ENCODE results near the gene LILRB4. TPM values are rescaled to one million over a fixed set of nuclear protein-coding genes. Genes with fewer than 3 reads are reported as not detected.
"Not testable (repeated sequence)": the region's sequence is repeated elsewhere in the genome, so short reads cannot be mapped to it uniquely, and the experiment has no call there.

Gene LILRB4
- total and polyA plus RNA-seq, 11 donors = 0.69 to 40.9 (median 2.0) TPM

- Histone ChIP-seq H3K27me3 (peaks cover 0 to 39% (median 0%) of the 10 kb centered on the region in 9 donors), H3K4me1 (no peaks in the 10 kb centered on the region), H3K36me3 (no peaks in the 10 kb centered on the region), H3K4me3 (no peak overlapping the region), H3K27ac (no peak overlapping the region), H3K9me3 (peaks cover 0 to 6% (median 0%) of the 10 kb centered on the region in 12 donors)
- WGBS, 4 donors = 85 to 100% (median 86%) methylated on average over 2 to 7 of the region's 7 CpGs
- intact Hi-C loops (cut with DNase I) = no loop called here
- ATAC-seq (no peak), DNase-seq (no peak)
- TF ChIP-seq POLR2A (IDR thresholded peaks at IDR 0.05) (no peak), CTCF (IDR thresholded peaks at IDR 0.05) (no peak)
These were observed 46.0 kb downstream of the LILRB4 start for GRCh38 chr19:54708781-54709180.

- no peak for TF ChIP-seq POLR2A (IDR thresholded peaks at IDR 0.05)
- TF ChIP-seq CTCF (IDR thresholded peaks at IDR 0.05) = no peak
These were observed 46.6 kb downstream of the LILRB4 start for GRCh38 chr19:54709212-54709948.

GRCh38 chr19:54709956-54710355 lies 47.2 kb downstream of the LILRB4 start:
- ATAC-seq; H3K36me3 ChIP-seq; intact Hi-C loops (cut with DNase I); DNase-seq; H3K9me3 ChIP-seq; H3K4me3 ChIP-seq; H3K27ac ChIP-seq; H3K4me1 ChIP-seq: not testable (repeated sequence)
- WGBS, 4 donors = 60 to 77% (median 66%) methylated on average over 7 to 11 of the region's 13 CpGs
- peaks cover 0 to 29% (median 0%) of the 10 kb centered on the region in 9 donors for H3K27me3 ChIP-seq

More at GRCh38 chr19:54709212-54709948, 46.6 kb downstream of the LILRB4 start:
- no peak for ATAC-seq
- Histone ChIP-seq H3K27me3 (peaks cover 0 to 35% (median 0%) of the 10 kb centered on the region in 9 donors), H3K9me3 (peaks cover 0 to 1% (median 0%) of the 10 kb centered on the region in 12 donors), H3K27ac (no peak overlapping the region), H3K4me3 (no peak overlapping the region), H3K36me3 (no peaks in the 10 kb centered on the region), H3K4me1 (no peaks in the 10 kb centered on the region)
- intact Hi-C loops (cut with DNase I) = no loop called here
- DNase-seq = no peak
- WGBS, 4 donors = 57 to 67% (median 64%) methylated on average over 11 to 18 of the region's 18 CpGs

Small RNA genes lying within 50 kb of the gene (microRNA-seq; reads per million reads assigned to microRNA genes)
- gene MIR8061 = 0 reads per million in 4 donors

Other genes with a start within 250 kb of the LILRB4 start
- gene TTYH1, start 247.5 kb upstream of the LILRB4 start, total RNA-seq = 1 to 10 TPM in 5 of 9 donors, under 1 TPM in 4; 0.46 to 6.9 (median 1.1) TPM
- 1 to 10 TPM in 1 of 2 donors, under 1 TPM in 1; 0.85 to 1.8 TPM for gene TTYH1, start 247.5 kb upstream of the LILRB4 start, polyA plus RNA-seq
- 10 to 100 TPM; 23.6 to 82.9 (median 58.8) TPM for gene LENG8, start 213.8 kb upstream of the LILRB4 start, total RNA-seq
- gene LENG8, start 213.8 kb upstream of the LILRB4 start, polyA plus RNA-seq = 10 to 100 TPM; 35.2 to 93.9 TPM
- gene LENG9, start 199.2 kb upstream of the LILRB4 start, total RNA-seq = 1 to 10 TPM; 1.5 to 4.1 (median 2.4) TPM
- gene LENG9, start 199.2 kb upstream of the LILRB4 start, polyA plus RNA-seq = 1 to 10 TPM; 1.4 to 2.1 TPM
- gene CDC42EP5, start 189.7 kb upstream of the LILRB4 start, total RNA-seq = 10 to 100 TPM in 5 of 9 donors, 1 to 10 TPM in 4; 5.6 to 16.3 (median 11.4) TPM
- 1 to 10 TPM; 7.1 to 8.7 TPM for gene CDC42EP5, start 189.7 kb upstream of the LILRB4 start, polyA plus RNA-seq
- 1 to 10 TPM in 1 of 9 donors, not detected in 8; 2.4 TPM for gene LAIR2, start 160.2 kb upstream of the LILRB4 start, total RNA-seq
- not detected for gene LAIR2, start 160.2 kb upstream of the LILRB4 start, polyA plus RNA-seq
- 1 to 10 TPM in 4 of 9 donors, under 1 TPM in 5; 0.31 to 8.9 (median 0.94) TPM for gene LILRA2, start 89.2 kb upstream of the LILRB4 start, total RNA-seq
- under 1 TPM; 0.42 to 0.71 TPM for gene LILRA2, start 89.2 kb upstream of the LILRB4 start, polyA plus RNA-seq
- 1 to 10 TPM in 2 of 9 donors, under 1 TPM in 7; 0.16 to 7.0 (median 0.52) TPM for gene LILRA1, start 69.4 kb upstream of the LILRB4 start, total RNA-seq
- under 1 TPM; 0.11 to 0.28 TPM for gene LILRA1, start 69.4 kb upstream of the LILRB4 start, polyA plus RNA-seq
- 10 to 100 TPM in 2 of 9 donors, 1 to 10 TPM in 4, under 1 TPM in 3; 0.16 to 35.6 (median 1.5) TPM for gene LILRB1, start 32.5 kb upstream of the LILRB4 start, total RNA-seq
- 1 to 10 TPM in 1 of 2 donors, under 1 TPM in 1; 0.65 to 1.0 TPM for gene LILRB1, start 32.5 kb upstream of the LILRB4 start, polyA plus RNA-seq
- gene KIR3DL3, start 61.5 kb downstream of the LILRB4 start, total RNA-seq = not detected
- not detected for gene KIR3DL3, start 61.5 kb downstream of the LILRB4 start, polyA plus RNA-seq
- under 1 TPM in 1 of 9 donors, not detected in 8; 0.37 TPM for gene KIR2DL3, start 75.5 kb downstream of the LILRB4 start, total RNA-seq
- gene KIR2DL3, start 75.5 kb downstream of the LILRB4 start, polyA plus RNA-seq = not detected
- under 1 TPM in 1 of 9 donors, not detected in 8; 0.19 TPM for gene KIR2DL1, start 106.8 kb downstream of the LILRB4 start, total RNA-seq
- gene KIR2DL1, start 106.8 kb downstream of the LILRB4 start, polyA plus RNA-seq = not detected
- under 1 TPM in 1 of 9 donors, not detected in 8; 0.64 TPM for gene KIR2DL4, start 140.6 kb downstream of the LILRB4 start, total RNA-seq
- gene KIR2DL4, start 140.6 kb downstream of the LILRB4 start, polyA plus RNA-seq = under 1 TPM in 1 of 2 donors, not detected in 1; 0.10 TPM
- gene KIR3DL1, start 153.5 kb downstream of the LILRB4 start, total RNA-seq = under 1 TPM in 3 of 9 donors, not detected in 6; 0.16 to 0.83 (median 0.19) TPM
- not detected for gene KIR3DL1, start 153.5 kb downstream of the LILRB4 start, polyA plus RNA-seq
- gene KIR2DS4, start 169.7 kb downstream of the LILRB4 start, total RNA-seq = under 1 TPM in 1 of 9 donors, not detected in 8; 0.33 TPM
- not detected for gene KIR2DS4, start 169.7 kb downstream of the LILRB4 start, polyA plus RNA-seq
- gene KIR3DL2, start 187.5 kb downstream of the LILRB4 start, total RNA-seq = 1 to 10 TPM in 1 of 9 donors, not detected in 8; 1.1 TPM
- gene KIR3DL2, start 187.5 kb downstream of the LILRB4 start, polyA plus RNA-seq = under 1 TPM in 1 of 2 donors, not detected in 1; 0.04 TPM
- 1 to 10 TPM in 2 of 9 donors, under 1 TPM in 5, not detected in 2; 0.26 to 3.9 (median 0.62) TPM for gene FCAR, start 211.2 kb downstream of the LILRB4 start, total RNA-seq
- under 1 TPM; 0.15 to 0.36 TPM for gene FCAR, start 211.2 kb downstream of the LILRB4 start, polyA plus RNA-seq
- gene NCR1, start 243.2 kb downstream of the LILRB4 start, total RNA-seq = 1 to 10 TPM in 1 of 9 donors, under 1 TPM in 1, not detected in 7; 0.33 to 1.2 TPM
- not detected for gene NCR1, start 243.2 kb downstream of the LILRB4 start, polyA plus RNA-seq